ENCODE measurements around the gene RAB30.

Gene RAB30

GRCh38 chr11:83046621-83047172 lies 25.0 kb downstream of the RAB30 start:
- TF ChIP-seq JUND (IDR thresholded peaks at IDR 0.05; ENCODE audit: low read depth) = no peak
- DNase-seq (ENCODE audit: low read depth in 1 of 2, low spot score in 1 of 2) = no peak
- in situ Hi-C loops (cut with HindIII; ENCODE audit: low pct_unique_long_range_greater_than_20kb, low sequenced_read_pairs) = no loop called here

GRCh38 chr11:83044958-83045712 lies 26.6 kb downstream of the RAB30 start:
- TF ChIP-seq JUND (IDR thresholded peaks at IDR 0.05; ENCODE audit: low read depth) = no peak
- no peak for DNase-seq (ENCODE audit: low read depth in 1 of 2, low spot score in 1 of 2)
- in situ Hi-C loops (cut with HindIII; ENCODE audit: low pct_unique_long_range_greater_than_20kb, low sequenced_read_pairs) = no loop called here

- no peak for DNase-seq (ENCODE audit: low read depth in 1 of 2, low spot score in 1 of 2)
- TF ChIP-seq JUND (IDR thresholded peaks at IDR 0.05; ENCODE audit: low read depth) = no peak
- in situ Hi-C loops (cut with HindIII; ENCODE audit: low pct_unique_long_range_greater_than_20kb, low sequenced_read_pairs) = no loop called here
Measured at GRCh38 chr11:83042964-83043711, 28.6 kb downstream of the RAB30 start.

GRCh38 chr11:83041126-83041525 lies 30.6 kb downstream of the RAB30 start:
- no peak for TF ChIP-seq JUND (IDR thresholded peaks at IDR 0.05; ENCODE audit: low read depth)
- in situ Hi-C loops (cut with HindIII; ENCODE audit: low pct_unique_long_range_greater_than_20kb, low sequenced_read_pairs) = no loop called here
- DNase-seq (ENCODE audit: low read depth in 1 of 2, low spot score in 1 of 2) = no peak

GRCh38 chr11:83039566-83039965 lies 32.1 kb downstream of the RAB30 start:
- no peak for TF ChIP-seq JUND (IDR thresholded peaks at IDR 0.05; ENCODE audit: low read depth)
- no peak for DNase-seq (ENCODE audit: low read depth in 1 of 2, low spot score in 1 of 2)
- in situ Hi-C loops (cut with HindIII; ENCODE audit: low pct_unique_long_range_greater_than_20kb, low sequenced_read_pairs) = no loop called here

GRCh38 chr11:83037877-83038276 lies 33.8 kb downstream of the RAB30 start:
- TF ChIP-seq JUND (IDR thresholded peaks at IDR 0.05; ENCODE audit: low read depth) = no peak
- DNase-seq (ENCODE audit: low read depth in 1 of 2, low spot score in 1 of 2) = peak in 1 of 2 experiments; percentile 53
- in situ Hi-C loops (cut with HindIII; ENCODE audit: low pct_unique_long_range_greater_than_20kb, low sequenced_read_pairs) = no loop called here

- TF ChIP-seq JUND (IDR thresholded peaks at IDR 0.05; ENCODE audit: low read depth) = no peak
- in situ Hi-C loops (cut with HindIII; ENCODE audit: low pct_unique_long_range_greater_than_20kb, low sequenced_read_pairs) = no loop called here
- no peak for DNase-seq (ENCODE audit: low read depth in 1 of 2, low spot score in 1 of 2)
Measured at GRCh38 chr11:83036701-83037100, 35.0 kb downstream of the RAB30 start.

GRCh38 chr11:83035070-83035854 lies 36.4 kb downstream of the RAB30 start:
- TF ChIP-seq JUND (IDR thresholded peaks at IDR 0.05; ENCODE audit: low read depth) = no peak
- DNase-seq (ENCODE audit: low read depth in 1 of 2, low spot score in 1 of 2) = no peak
- in situ Hi-C loops (cut with HindIII; ENCODE audit: low pct_unique_long_range_greater_than_20kb, low sequenced_read_pairs) = no loop called here

- no peak for TF ChIP-seq JUND (IDR thresholded peaks at IDR 0.05; ENCODE audit: low read depth)
- no peak for DNase-seq (ENCODE audit: low read depth in 1 of 2, low spot score in 1 of 2)
- in situ Hi-C loops (cut with HindIII; ENCODE audit: low pct_unique_long_range_greater_than_20kb, low sequenced_read_pairs) = no loop called here
Measured at GRCh38 chr11:83034673-83035014, 37.1 kb downstream of the RAB30 start.

- in situ Hi-C loops (cut with HindIII; ENCODE audit: low pct_unique_long_range_greater_than_20kb, low sequenced_read_pairs) = no loop called here
- DNase-seq (ENCODE audit: low read depth in 1 of 2, low spot score in 1 of 2) = no peak
- no peak for TF ChIP-seq JUND (IDR thresholded peaks at IDR 0.05; ENCODE audit: low read depth)
Measured at GRCh38 chr11:83033972-83034672, 37.6 kb downstream of the RAB30 start.

- in situ Hi-C loops (cut with HindIII; ENCODE audit: low pct_unique_long_range_greater_than_20kb, low sequenced_read_pairs) = no loop called here
- no peak for DNase-seq (ENCODE audit: low read depth in 1 of 2, low spot score in 1 of 2)
- no peak for TF ChIP-seq JUND (IDR thresholded peaks at IDR 0.05; ENCODE audit: low read depth)
Measured at GRCh38 chr11:83033371-83033770, 38.3 kb downstream of the RAB30 start.

GRCh38 chr11:83031127-83031526 lies 40.6 kb downstream of the RAB30 start:
- DNase-seq (ENCODE audit: low read depth in 1 of 2, low spot score in 1 of 2) = no peak
- in situ Hi-C loops (cut with HindIII; ENCODE audit: low pct_unique_long_range_greater_than_20kb, low sequenced_read_pairs) = no loop called here
- no peak for TF ChIP-seq JUND (IDR thresholded peaks at IDR 0.05; ENCODE audit: low read depth)
